HTR-8/SVneo (cell line): ENCODE results near the gene ZNF543.
"Not testable (repeated sequence)": the region's sequence is repeated elsewhere in the genome, so short reads cannot be mapped to it uniquely, and the experiment has no call there.

ENCODE experiments used
- DNase-seq: peaks from one replicate; pipeline ENCODE4 v3.0.0; 2011; ENCODE audit warnings: low spot score, mixed read lengths; ENCODE audit not compliant: insufficient read length
- FAIRE-seq: peaks from 2 replicates; lab custom pipeline; 2011; peaks lifted over from hg19 to GRCh38; lab: Jason Lieb, UNC

Gene ZNF543

GRCh38 chr19:57317503-57317902, 2.8 kb upstream of the ZNF543 start:
- no peak for FAIRE-seq
- DNase-seq = no peak

DNA sequence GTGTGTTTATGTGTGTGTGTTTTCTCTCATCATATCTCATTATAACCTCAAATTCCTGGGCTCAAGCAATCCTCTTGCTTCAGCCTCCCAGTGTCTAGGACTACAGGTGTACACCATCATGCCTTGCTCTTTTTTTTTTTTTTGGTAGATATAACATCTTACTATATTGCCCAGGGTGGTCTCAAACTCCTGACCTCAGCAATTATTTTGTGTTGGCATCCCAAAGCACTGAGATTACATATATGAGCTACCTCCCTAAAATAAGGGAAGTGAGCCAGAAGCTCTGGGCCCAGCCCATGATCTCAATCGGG, 448 bp upstream of the ZNF543 start:
- DNase-seq (no peak), FAIRE-seq (no peak)

- DNase-seq (no peak), FAIRE-seq (no peak)
These were observed 844 bp downstream of the ZNF543 start for GRCh38 chr19:57321116-57321515.

GRCh38 chr19:57321751-57322150, 1.5 kb downstream of the ZNF543 start:
- no peak for FAIRE-seq
- no peak for DNase-seq

GRCh38 chr19:57324992-57325391, 4.7 kb downstream of the ZNF543 start:
- no peak for FAIRE-seq
- no peak for DNase-seq

- FAIRE-seq = peak; percentile 52
These were observed 7.7 kb downstream of the ZNF543 start for GRCh38 chr19:57327993-57328392.

GRCh38 chr19:57334191-57334590, 13.9 kb downstream of the ZNF543 start:
- FAIRE-seq (no peak), DNase-seq (no peak)

More at GRCh38 chr19:57327993-57328392, 7.7 kb downstream of the ZNF543 start:
- DNase-seq = no peak

DNA sequence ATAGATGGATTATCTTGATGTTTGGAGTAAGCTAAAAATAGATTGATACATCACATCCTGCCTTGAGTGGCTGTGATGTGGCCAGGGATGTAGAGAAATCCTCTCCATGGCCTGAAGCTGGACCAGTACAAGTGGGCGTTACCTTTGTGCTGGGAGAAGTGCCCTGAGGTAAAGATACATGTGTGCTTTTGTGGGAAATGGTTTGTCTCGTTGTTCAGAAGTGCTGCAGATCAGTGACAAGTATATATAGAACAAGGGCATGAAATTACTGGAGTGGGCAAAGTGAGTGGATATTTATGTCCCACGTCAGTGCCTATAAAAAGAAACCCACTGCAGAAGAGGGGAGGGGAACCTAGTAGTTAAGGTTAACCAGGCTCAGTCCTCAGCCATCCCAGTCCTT, 18.6 kb downstream of the ZNF543 start:
- no peak for FAIRE-seq

DNA sequence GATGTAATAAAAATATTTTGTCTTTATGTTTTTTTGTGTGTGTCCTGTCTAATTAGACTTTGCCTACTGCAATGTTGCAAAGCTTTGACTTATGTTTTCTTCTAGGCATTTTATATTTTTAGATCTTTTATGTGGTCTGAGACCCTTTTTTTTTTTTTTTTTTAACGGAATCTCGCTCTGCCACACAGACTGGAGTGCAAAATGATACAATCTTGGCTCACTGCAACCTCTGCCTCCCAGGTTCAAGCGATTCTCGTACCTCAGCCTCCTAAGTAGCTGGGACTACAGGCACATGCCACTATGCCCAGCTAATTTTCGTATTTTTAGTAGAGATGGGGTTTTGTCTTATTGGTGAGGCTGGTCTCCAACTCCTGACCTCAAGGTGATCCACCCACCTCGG, 22.3 kb downstream of the ZNF543 start:
- no peak for FAIRE-seq

More for the DNA sequence above, 18.6 kb downstream of the ZNF543 start:
- DNase-seq = no peak

GRCh38 chr19:57348136-57348535, 27.9 kb downstream of the ZNF543 start:
- DNase-seq = no peak
- FAIRE-seq = no peak

More for the DNA sequence above, 22.3 kb downstream of the ZNF543 start:
- no peak for DNase-seq

DNA sequence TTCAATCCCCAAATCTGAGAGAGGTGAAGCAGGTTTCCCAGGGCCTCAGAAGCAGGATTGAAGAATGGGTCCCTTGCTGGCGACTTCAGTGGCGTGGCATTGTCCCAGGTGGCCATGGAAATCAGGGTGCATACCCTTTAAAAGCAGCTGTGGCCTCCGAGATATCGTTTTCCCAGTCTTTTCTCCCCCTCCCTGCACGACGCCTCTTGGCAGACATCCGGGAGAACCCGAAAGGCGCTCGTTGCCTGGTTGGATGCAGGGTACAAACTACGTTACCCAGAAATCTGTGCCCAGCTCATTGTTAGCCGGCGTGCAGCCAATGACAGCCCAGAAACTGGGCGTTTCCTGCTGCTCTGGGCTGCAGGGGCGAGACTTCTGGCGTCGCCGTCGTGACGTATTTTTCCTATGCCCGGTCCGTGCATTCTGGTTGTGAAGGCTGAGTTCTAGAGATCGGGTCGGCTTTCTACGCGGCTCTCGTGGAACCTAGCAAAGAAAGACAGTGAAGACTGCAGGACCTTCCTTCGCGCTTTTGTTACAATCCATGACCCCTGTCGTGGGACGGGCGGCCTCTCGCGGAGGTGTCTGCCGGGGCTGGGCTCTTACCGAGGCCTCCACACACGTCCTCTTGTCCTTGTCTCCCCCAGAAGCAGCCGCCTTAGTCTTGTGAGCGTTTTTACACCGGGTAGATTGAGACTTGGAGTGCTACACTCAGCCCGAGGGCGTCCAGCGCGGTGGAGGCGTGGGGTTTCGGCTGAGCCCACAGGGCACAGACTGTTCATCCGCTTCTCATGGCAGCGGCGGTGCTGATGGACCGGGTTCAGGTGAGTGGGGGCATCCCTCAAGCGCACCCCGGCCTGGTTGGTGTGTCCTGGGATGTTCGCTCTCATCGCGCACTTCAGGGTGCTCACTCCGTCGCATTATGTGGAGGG, 30.9 kb downstream of the ZNF543 start, which contains the start of gene ZNF304:
Gene ZNF304 (plus strand): TSS at position 395 of the 929 bp plus-strand sequence. CDS start 394 bp downstream, at position 789.
- FAIRE-seq = peak; percentile 75
- peak; percentile 94 for DNase-seq

DNA sequence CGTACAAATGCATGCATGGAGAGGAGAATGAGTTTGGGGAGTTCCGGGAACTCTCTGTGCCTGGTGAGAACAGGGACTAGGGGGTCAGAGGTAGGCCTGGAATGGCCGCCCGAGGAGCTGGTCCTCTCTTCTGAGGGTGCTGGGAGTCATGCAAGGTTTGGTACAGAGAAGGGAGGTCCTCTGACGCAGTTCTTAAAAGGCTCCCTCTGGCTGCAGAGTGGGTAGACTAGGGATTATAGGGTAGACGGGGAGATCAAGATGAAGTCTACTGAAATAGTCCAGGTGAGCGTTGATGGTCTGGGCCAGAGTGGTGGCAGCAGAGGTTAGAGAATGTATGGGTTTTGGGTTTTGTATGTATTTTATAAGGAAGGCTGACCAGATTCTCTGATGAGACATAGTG, 31.6 kb downstream of the ZNF543 start:
- FAIRE-seq (no peak), DNase-seq (no peak)

DNA sequence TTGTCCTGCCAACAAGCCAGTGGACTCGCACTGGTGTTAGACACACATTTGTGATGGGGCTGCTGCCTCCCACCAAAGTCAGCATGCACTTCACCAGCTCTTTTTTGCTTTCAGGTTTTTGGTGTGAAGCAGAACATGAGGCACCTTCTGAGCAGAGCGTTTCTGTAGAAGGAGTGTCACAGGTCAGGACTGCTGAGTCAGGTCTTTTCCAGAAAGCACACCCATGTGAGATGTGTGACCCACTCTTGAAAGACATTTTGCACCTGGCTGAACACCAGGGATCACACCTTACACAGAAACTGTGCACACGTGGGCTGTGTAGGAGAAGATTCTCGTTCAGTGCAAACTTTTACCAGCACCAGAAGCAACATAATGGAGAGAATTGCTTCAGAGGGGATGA, 35.6 kb downstream of the ZNF543 start:
- DNase-seq (no peak), FAIRE-seq (no peak)

DNA sequence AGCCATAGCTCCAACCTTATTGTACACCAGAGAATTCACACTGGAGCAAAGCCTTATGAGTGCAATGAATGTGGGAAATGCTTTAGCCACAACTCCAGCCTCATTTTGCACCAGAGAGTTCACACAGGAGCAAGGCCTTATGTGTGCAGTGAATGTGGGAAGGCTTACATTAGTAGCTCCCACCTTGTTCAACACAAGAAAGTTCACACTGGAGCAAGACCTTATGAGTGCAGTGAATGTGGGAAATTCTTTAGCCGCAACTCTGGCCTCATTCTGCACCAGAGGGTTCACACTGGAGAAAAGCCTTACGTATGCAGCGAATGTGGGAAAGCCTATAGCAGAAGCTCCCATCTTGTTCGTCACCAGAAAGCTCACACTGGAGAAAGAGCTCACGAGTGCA, 37.1 kb downstream of the ZNF543 start:
- no peak for DNase-seq
- no peak for FAIRE-seq

DNA sequence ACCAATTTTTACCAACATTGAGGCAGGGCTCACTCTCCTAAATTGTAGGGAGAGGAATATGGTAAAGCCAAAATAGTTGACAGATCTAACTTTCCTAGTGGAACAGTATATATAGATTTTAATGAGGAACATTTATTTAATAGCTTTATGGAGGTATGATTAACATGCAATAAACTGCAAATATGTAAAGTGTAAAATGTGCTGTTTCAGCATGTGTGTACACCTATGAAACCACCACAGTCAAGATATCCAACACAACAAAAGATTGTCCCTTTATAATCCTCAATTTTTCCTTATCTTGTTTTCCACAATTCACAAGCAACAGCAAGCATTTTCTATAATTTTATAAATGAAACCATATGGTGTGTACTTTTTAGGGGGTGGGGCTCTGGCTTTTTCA, 39.0 kb downstream of the ZNF543 start:
- no peak for DNase-seq
- FAIRE-seq = no peak

DNA sequence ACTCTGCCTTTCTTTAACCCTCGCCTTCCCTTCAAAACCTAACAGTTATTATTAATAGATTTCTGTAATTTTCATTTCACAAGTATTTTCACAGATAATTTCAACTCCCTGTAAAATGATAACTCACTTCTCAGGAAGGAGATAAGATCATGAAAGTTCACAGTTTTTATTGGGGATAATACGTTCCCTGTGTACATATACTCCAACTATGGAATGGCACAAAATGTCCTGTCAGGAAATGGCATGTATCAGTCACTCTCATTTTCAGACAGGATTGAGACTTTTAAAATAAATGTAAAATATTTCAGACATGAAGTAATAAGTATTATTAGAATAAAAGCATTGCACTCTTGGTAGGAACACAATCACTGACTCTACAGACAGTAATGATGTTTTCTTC, 42.1 kb downstream of the ZNF543 start:
- no peak for DNase-seq
- no peak for FAIRE-seq

GRCh38 chr19:57362997-57363687, 42.9 kb downstream of the ZNF543 start, which contains the start of the genes TRAPPC2B and ZNF547:
TSS of gene TRAPPC2B (plus strand) at chr19:57363551. CDS start at chr19:57364834, 1,283 bp downstream.
TSS of gene ZNF547 (plus strand) at chr19:57363551. CDS start at chr19:57368556, 5,005 bp downstream.
- DNase-seq = peak; percentile 94
- FAIRE-seq = peak; percentile 99

DNA sequence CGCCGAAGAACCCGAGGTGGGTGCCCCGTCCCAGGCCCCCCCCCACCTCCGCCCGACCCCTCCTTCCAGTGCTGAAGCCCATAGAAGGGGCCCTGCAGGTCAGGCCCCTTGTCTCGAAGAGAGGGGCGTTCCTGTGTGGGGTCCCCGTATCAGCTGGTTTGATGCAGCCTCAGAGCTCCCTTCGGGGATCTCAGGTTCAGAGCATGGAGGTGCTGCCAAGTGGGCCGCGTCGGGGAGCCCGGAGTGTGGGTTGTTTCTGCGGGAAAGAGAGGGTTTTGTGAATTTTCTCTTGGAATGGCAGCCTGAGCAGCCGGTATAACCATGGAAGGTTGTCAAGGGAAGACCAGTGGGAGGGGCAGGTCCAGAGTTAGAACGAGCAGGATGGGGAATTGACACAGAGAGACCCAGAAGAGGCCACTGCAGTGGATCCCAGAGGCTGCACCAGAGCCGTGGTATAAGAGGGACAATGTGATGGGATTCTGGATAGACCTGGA, 43.5 kb downstream of the ZNF543 start:
- FAIRE-seq (no peak), DNase-seq (no peak)

GRCh38 chr19:57366776-57367175, 46.5 kb downstream of the ZNF543 start:
- no peak for FAIRE-seq
- DNase-seq = no peak

- FAIRE-seq = no peak
- DNase-seq = no peak
These were observed 53.9 kb downstream of the ZNF543 start for GRCh38 chr19:57374179-57374578.

- DNase-seq, FAIRE-seq: not testable (repeated sequence)
These were observed 54.4 kb downstream of the ZNF543 start for GRCh38 chr19:57374647-57375046.
